ENCODE measurements around the gene SHISAL2B.

DNA sequence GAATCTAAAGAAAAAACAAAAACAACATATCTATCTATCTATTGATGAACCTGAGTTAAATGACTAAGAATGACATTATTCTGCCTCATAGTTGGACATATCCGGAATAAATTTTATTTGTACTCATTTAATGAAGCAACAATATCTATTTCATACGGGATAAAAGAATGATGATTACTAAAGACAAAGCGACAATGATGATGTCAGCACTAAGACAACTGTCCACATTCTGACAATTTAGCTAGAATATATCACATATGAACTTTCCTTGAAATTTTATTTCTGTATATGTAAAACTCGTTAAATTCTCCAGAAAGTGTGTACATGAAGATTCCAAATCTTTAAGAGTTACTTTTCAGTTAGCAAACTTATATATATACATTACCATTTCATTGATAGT, 23.2 kb upstream of the SHISAL2B start:
- TF ChIP-seq, protein P1, sequence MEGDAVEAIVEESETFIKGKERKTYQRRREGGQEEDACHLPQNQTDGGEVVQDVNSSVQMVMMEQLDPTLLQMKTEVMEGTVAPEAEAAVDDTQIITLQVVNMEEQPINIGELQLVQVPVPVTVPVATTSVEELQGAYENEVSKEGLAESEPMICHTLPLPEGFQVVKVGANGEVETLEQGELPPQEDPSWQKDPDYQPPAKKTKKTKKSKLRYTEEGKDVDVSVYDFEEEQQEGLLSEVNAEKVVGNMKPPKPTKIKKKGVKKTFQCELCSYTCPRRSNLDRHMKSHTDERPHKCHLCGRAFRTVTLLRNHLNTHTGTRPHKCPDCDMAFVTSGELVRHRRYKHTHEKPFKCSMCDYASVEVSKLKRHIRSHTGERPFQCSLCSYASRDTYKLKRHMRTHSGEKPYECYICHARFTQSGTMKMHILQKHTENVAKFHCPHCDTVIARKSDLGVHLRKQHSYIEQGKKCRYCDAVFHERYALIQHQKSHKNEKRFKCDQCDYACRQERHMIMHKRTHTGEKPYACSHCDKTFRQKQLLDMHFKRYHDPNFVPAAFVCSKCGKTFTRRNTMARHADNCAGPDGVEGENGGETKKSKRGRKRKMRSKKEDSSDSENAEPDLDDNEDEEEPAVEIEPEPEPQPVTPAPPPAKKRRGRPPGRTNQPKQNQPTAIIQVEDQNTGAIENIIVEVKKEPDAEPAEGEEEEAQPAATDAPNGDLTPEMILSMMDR (IDR thresholded peaks at IDR 0.05): no peak
- no peak for TF ChIP-seq NFYB (CRISPR knock-in tag; conservative IDR thresholded peaks at IDR 0.05; ENCODE audit: low read depth)
- TF ChIP-seq ZNF121 (CRISPR knock-in tag; IDR thresholded peaks at IDR 0.05): no peak
- TF ChIP-seq, protein P2, sequence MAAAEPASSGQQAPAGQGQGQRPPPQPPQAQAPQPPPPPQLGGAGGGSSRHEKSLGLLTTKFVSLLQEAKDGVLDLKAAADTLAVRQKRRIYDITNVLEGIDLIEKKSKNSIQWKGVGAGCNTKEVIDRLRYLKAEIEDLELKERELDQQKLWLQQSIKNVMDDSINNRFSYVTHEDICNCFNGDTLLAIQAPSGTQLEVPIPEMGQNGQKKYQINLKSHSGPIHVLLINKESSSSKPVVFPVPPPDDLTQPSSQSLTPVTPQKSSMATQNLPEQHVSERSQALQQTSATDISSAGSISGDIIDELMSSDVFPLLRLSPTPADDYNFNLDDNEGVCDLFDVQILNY (CRISPR knock-in tag; IDR thresholded peaks at IDR 0.05): no peak
- TF ChIP-seq, protein P3, sequence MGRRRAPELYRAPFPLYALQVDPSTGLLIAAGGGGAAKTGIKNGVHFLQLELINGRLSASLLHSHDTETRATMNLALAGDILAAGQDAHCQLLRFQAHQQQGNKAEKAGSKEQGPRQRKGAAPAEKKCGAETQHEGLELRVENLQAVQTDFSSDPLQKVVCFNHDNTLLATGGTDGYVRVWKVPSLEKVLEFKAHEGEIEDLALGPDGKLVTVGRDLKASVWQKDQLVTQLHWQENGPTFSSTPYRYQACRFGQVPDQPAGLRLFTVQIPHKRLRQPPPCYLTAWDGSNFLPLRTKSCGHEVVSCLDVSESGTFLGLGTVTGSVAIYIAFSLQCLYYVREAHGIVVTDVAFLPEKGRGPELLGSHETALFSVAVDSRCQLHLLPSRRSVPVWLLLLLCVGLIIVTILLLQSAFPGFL (CRISPR knock-in tag; IDR thresholded peaks at IDR 0.05; ENCODE audit: borderline replicate concordance): no peak

All from WTC11 (cell line).